COLO668 (cell line): ENCODE data around the gene PACS2.
"Not testable (repeated sequence)": the region's sequence is repeated elsewhere in the genome, so short reads cannot be mapped to it uniquely, and the experiment has no call there.

Experiments used
- DNase-seq: peaks from one replicate; lab custom pipeline; 2025; ENCODE audit not compliant: unreplicated experiment; lab: John Stamatoyannopoulos, UW

Gene PACS2

GRCh38 chr14:105348945-105349699 lies 34.6 kb downstream of the PACS2 start:
- DNase-seq = no peak

- DNase-seq = no peak
These were observed 35.4 kb downstream of the PACS2 start for GRCh38 chr14:105349992-105350391.

GRCh38 chr14:105350450-105351244 lies 36.1 kb downstream of the PACS2 start:
- DNase-seq = no peak

- no peak for DNase-seq
These were observed 36.9 kb downstream of the PACS2 start for GRCh38 chr14:105351410-105351809.

- DNase-seq = peak; percentile 91
These were observed 37.6 kb downstream of the PACS2 start for GRCh38 chr14:105351920-105352851.

- DNase-seq = no peak
These were observed 38.6 kb downstream of the PACS2 start for GRCh38 chr14:105353136-105353535.

GRCh38 chr14:105354541-105354940 lies 40.0 kb downstream of the PACS2 start:
- DNase-seq = no peak

- DNase-seq = no peak
These were observed 40.6 kb downstream of the PACS2 start for GRCh38 chr14:105355049-105355575.

GRCh38 chr14:105355850-105356604 lies 41.5 kb downstream of the PACS2 start:
- DNase-seq = no peak

GRCh38 chr14:105356927-105357326 lies 42.4 kb downstream of the PACS2 start:
- DNase-seq = no peak

- no peak for DNase-seq
These were observed 43.1 kb downstream of the PACS2 start for GRCh38 chr14:105357626-105358025.

- DNase-seq = no peak
These were observed 43.7 kb downstream of the PACS2 start for GRCh38 chr14:105358140-105358846.

GRCh38 chr14:105358943-105359342 lies 44.4 kb downstream of the PACS2 start:
- DNase-seq = no peak

- not testable (repeated sequence) for DNase-seq
These were observed 46.9 kb downstream of the PACS2 start for GRCh38 chr14:105361412-105361811.

- DNase-seq = no peak
These were observed 49.5 kb downstream of the PACS2 start for GRCh38 chr14:105363847-105364708.

GRCh38 chr14:105365101-105365500 lies 50.6 kb downstream of the PACS2 start:
- DNase-seq = no peak

- DNase-seq = no peak
These were observed 51.1 kb downstream of the PACS2 start for GRCh38 chr14:105365681-105366080.

- DNase-seq = no peak
These were observed 52.0 kb downstream of the PACS2 start for GRCh38 chr14:105366386-105367074.
